IMR-90 (cell line): ENCODE data around the gene MRC1. TPM values are rescaled to one million over a fixed set of nuclear protein-coding genes. Genes with fewer than 3 reads are reported as not detected.

Experiments used
- ATAC-seq: fragments of 200-7000 bp; cut with Tn5 transposase; 2 replicates; pipeline ENCODE4 v1.9.1; 2020; ENCODE audit warnings: low read depth, mild to moderate bottlenecking, moderate library complexity
- BruUV-seq: library from RNA; stranded (reverse); fragments of 400-500 nt; replicated peaks from 2 replicates; lab custom pipeline; 2021; lab: Mats Ljungman, UMichigan
- CTCF ChIA-PET: fragments of 300-600 bp; formaldehyde crosslinking; extraction: SDS; loops from one replicate; lab custom pipeline; 2021; ENCODE audit warnings: antibody characterized with exemption; lab: Yijun Ruan, JAX
- POLR2A ChIA-PET: fragments of 300-600 bp; sonication (Branson Sonifier 250); formaldehyde crosslinking; loops from one replicate; lab custom pipeline; 2022; ENCODE audit warnings: antibody characterized with exemption; ENCODE audit not compliant: unreplicated experiment; lab: Charles Lee
- DNase-seq: peaks from one replicate; pipeline ENCODE4 v3.0.0; 2013
- H2AFZ ChIP-seq: replicated peaks from 2 replicates; pipeline ENCODE3; 2013; ENCODE audit warnings: low read length, mild to moderate bottlenecking; ENCODE audit not compliant: poor library complexity
- H2AK5ac ChIP-seq: 2 replicates; pipeline ENCODE4 v1.6.1; 2013; ENCODE audit warnings: low read depth, low read length, inconsistent platforms
- H2AK9ac ChIP-seq: replicated peaks from 2 replicates; pipeline ENCODE3; 2013; ENCODE audit warnings: mild to moderate bottlenecking, low read depth, low read length, moderate library complexity; ENCODE audit not compliant: poor library complexity
- H2BK120ac ChIP-seq: 2 replicates; pipeline ENCODE4 v1.6.1; 2013; ENCODE audit warnings: low read depth, low read length, inconsistent platforms
- H2BK15ac ChIP-seq: 3 replicates; pipeline ENCODE4 v1.6.1; 2013; ENCODE audit warnings: low read depth, low read length, inconsistent platforms
- H2BK20ac ChIP-seq: 2 replicates; pipeline ENCODE4 v1.6.1; 2013; ENCODE audit warnings: low read depth, mild to moderate bottlenecking, inconsistent platforms, low read length, moderate library complexity
- H2BK5ac ChIP-seq: 2 replicates; pipeline ENCODE4 v1.6.1; 2013; ENCODE audit warnings: mild to moderate bottlenecking, low read depth, low read length, inconsistent platforms; ENCODE audit not compliant: poor library complexity, severe bottlenecking
- H3K14ac ChIP-seq: replicated peaks from 2 replicates; pipeline ENCODE4 v1.6.1; 2013; ENCODE audit warnings: low read depth, low read length, inconsistent platforms
- H3K18ac ChIP-seq: 2 replicates; pipeline ENCODE4 v1.6.1; 2013; ENCODE audit warnings: low read depth, low read length, control low read depth
- H3K23ac ChIP-seq: 2 replicates; pipeline ENCODE4 v1.6.1; 2013; ENCODE audit warnings: low read depth, low read length, inconsistent platforms
- H3K27ac ChIP-seq: 2 replicates; pipeline ENCODE4 v1.5.1; 2013; ENCODE audit warnings: mild to moderate bottlenecking, control low read depth, low read length; ENCODE audit not compliant: insufficient read depth
- H3K27me3 ChIP-seq: 2 replicates; pipeline ENCODE4 v1.6.1; 2013; ENCODE audit warnings: low read length; ENCODE audit not compliant: control insufficient read depth, insufficient read depth
- H3K36me3 ChIP-seq: 2 replicates; pipeline ENCODE4 v1.6.1; 2013; ENCODE audit warnings: low read length, mixed read lengths; ENCODE audit not compliant: control insufficient read depth, insufficient read depth
- H3K4ac ChIP-seq: 2 replicates; pipeline ENCODE4 v1.6.1; 2013; ENCODE audit warnings: low read depth, low read length, inconsistent platforms
- H3K4me1 ChIP-seq: 2 replicates; pipeline ENCODE4 v1.6.1; 2013; ENCODE audit warnings: low read length, mixed read lengths; ENCODE audit not compliant: control insufficient read depth, insufficient read depth
- H3K4me2 ChIP-seq: 2 replicates; pipeline ENCODE4 v1.6.1; 2013; ENCODE audit warnings: low read depth, mild to moderate bottlenecking, control low read depth, low read length, moderate library complexity
- H3K4me3 ChIP-seq: 2 replicates; pipeline ENCODE4 v1.5.1; 2013; ENCODE audit warnings: low read depth, mild to moderate bottlenecking, control low read depth, low read length, moderate library complexity; ENCODE audit not compliant: insufficient read depth
- H3K56ac ChIP-seq: 2 replicates; pipeline ENCODE4 v1.6.1; 2013; ENCODE audit warnings: low read length, inconsistent platforms; ENCODE audit not compliant: insufficient read depth; ENCODE audit errors: extremely low read depth
- H3K79me1 ChIP-seq, 2 experiments: 2 replicates each; pipeline ENCODE4 v1.6.1; 2013; ENCODE audit warnings: low read length in 2 of 2, inconsistent platforms in 1 of 2, low read depth in 1 of 2
- H3K9ac ChIP-seq: 2 replicates; pipeline ENCODE4 v1.6.1; 2013; ENCODE audit warnings: low read depth, low read length, control low read depth
- H3K9me1 ChIP-seq: 2 replicates; pipeline ENCODE4 v1.6.1; 2013; ENCODE audit warnings: low read length, inconsistent platforms; ENCODE audit not compliant: insufficient read depth
- H3K9me3 ChIP-seq: 2 replicates; pipeline ENCODE4 v1.6.1; 2013; ENCODE audit warnings: low read length; ENCODE audit not compliant: control insufficient read depth, insufficient read depth
- H4K20me1 ChIP-seq: 2 replicates; pipeline ENCODE4 v1.6.1; 2013; ENCODE audit warnings: low read length, inconsistent platforms; ENCODE audit not compliant: insufficient read depth
- H4K5ac ChIP-seq: 2 replicates; pipeline ENCODE4 v1.6.1; 2013; ENCODE audit warnings: mild to moderate bottlenecking, low read depth, low read length, control low read depth
- H4K8ac ChIP-seq, 2 experiments: 2 replicates each; pipeline ENCODE4 v1.6.1; 2013; ENCODE audit warnings: low read depth in 2 of 2, low read length in 2 of 2, control low read depth in 1 of 2, inconsistent platforms in 1 of 2
- H4K91ac ChIP-seq: 2 replicates; pipeline ENCODE4 v1.6.1; 2013; ENCODE audit warnings: low read depth, low read length, inconsistent platforms; ENCODE audit not compliant: insufficient read depth
- CEBPB ChIP-seq: IDR thresholded peaks from 2 replicates; pipeline ENCODE4 v1.6.1; 2012; ENCODE audit warnings: low read depth, low read length, improper control_type of control experiment
- MAZ ChIP-seq: IDR thresholded peaks from 2 replicates; pipeline ENCODE4 v1.6.1; 2012; ENCODE audit warnings: low read depth, mild to moderate bottlenecking, low read length, improper control_type of control experiment, moderate library complexity, borderline replicate concordance
- MXI1 ChIP-seq: IDR thresholded peaks from 2 replicates; pipeline ENCODE4 v1.6.1; 2012; ENCODE audit warnings: low read depth, mild to moderate bottlenecking, low read length, moderate library complexity, borderline replicate concordance
- RCOR1 ChIP-seq: IDR thresholded peaks from 2 replicates; pipeline ENCODE4 v1.6.1; 2012; ENCODE audit warnings: mild to moderate bottlenecking, low read length, improper control_type of control experiment; ENCODE audit not compliant: insufficient replicate concordance
- WGBS, 2 experiments: methylation state at CpG; one replicate each; pipeline versions ENCODE4 v1.1.5 to v1.1.7; 2013; ENCODE audit warnings: missing lambda C conversion rate in 2 of 2; ENCODE audit not compliant: insufficient read length in 1 of 2; ENCODE audit errors: extremely low coverage in 2 of 2; 5-methylcytosine and 5-hydroxymethylcytosine counted together
- dilution Hi-C: fragments of 300-500 bp; cut with HindIII; formaldehyde crosslinking; loops from one replicate; pipeline ENCODE4 v1.14.3; 2018; ENCODE audit warnings: low sequenced_read_pairs; ENCODE audit not compliant: unreplicated experiment
- in situ Hi-C: fragments of 300-500 bp; cut with MboI; formaldehyde crosslinking; loops from 3 replicates; pipeline ENCODE4 v1.14.3; 2019; ENCODE audit warnings: low sequenced_read_pairs, inconsistent platforms, mixed read lengths
- intact Hi-C: fragments of 100-400 bp; cut with micrococcal nuclease; formaldehyde crosslinking; loops from 2 replicates; pipeline ENCODE4 v1.10.0; 2022
- polyA plus RNA-seq, 3 experiments: library from polyadenylated mRNA; depleted of rRNA; stranded (reverse); fragments of >200 nt; gene quantifications; 2 replicates each; pipeline ENCODE4 v1.2.3, GENCODE V29; 2012; ENCODE audit warnings: low replicate concordance in 1 of 3
- total RNA-seq: library from RNA; depleted of rRNA; stranded (reverse); fragments of >200 nt; gene quantifications from 2 replicates; pipeline ENCODE4 v1.2.3, GENCODE V29; 2012
- TF ChIP-seq, protein P1 (sequence below): conservative IDR thresholded peaks from 2 replicates; pipeline ENCODE4 v1.5.1; 2012; ENCODE audit warnings: mild to moderate bottlenecking, low read depth, low read length, improper control_type of control experiment

Gene MRC1
- total and polyA plus RNA-seq, 2 of the 4 experiments (the other 2 are of a cell fraction), result not detected

DNA sequence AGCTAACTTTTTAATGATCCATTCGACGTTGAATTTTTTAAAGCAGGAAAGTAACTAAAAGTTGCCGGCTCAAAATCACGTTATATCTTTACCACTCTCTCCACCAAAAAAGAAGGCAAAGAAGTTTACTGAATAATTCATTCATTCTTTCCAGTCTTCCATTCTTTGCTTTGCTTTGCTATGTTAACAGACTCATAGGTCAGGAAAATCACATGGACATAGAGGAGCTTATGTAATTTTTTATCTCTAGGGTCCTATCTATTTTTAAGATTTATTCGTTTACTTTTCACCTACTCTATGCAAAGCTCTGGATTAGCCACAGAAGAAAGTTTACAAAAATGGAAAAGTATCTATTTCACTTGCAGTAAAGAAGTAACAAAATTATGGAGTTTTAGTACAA, 52.6 kb downstream of the MRC1 start:
- Histone ChIP-seq H3K9ac (no peak overlapping the region), H2BK120ac (no peak overlapping the region), H4K91ac (no peak overlapping the region), H3K79me1 (no peaks in the 10 kb centered on the region), H3K9me3 (no peaks in the 10 kb centered on the region), H3K56ac (no peak overlapping the region), H3K18ac (no peak overlapping the region), H3K4me2 (no peak overlapping the region), H3K9me1 (no peaks in the 10 kb centered on the region), H4K5ac (no peak overlapping the region), H2AK9ac (no peak overlapping the region), H3K4ac (no peak overlapping the region), H3K27ac (no peak overlapping the region), H4K20me1 (no peaks in the 10 kb centered on the region), H2BK20ac (no peak overlapping the region), H3K36me3 (no peaks in the 10 kb centered on the region), H3K4me1 (no peaks in the 10 kb centered on the region), H2AFZ (no peak overlapping the region), H3K23ac (no peak overlapping the region), H4K8ac (no peak overlapping the region), H3K27me3 (peaks cover 11% of the 10 kb centered on the region), H3K14ac (no peak overlapping the region), H2BK15ac (no peak overlapping the region), H3K4me3 (no peak overlapping the region), H2BK5ac (no peak overlapping the region), H2AK5ac (no peak overlapping the region)
- intact Hi-C loops, result no loop called here
- no peak for DNase-seq
- ATAC-seq, result no peak
- TF ChIP-seq CEBPB (no peak), MAZ (no peak), MXI1 (no peak), RCOR1 (no peak)
- TF ChIP-seq, protein P1, sequence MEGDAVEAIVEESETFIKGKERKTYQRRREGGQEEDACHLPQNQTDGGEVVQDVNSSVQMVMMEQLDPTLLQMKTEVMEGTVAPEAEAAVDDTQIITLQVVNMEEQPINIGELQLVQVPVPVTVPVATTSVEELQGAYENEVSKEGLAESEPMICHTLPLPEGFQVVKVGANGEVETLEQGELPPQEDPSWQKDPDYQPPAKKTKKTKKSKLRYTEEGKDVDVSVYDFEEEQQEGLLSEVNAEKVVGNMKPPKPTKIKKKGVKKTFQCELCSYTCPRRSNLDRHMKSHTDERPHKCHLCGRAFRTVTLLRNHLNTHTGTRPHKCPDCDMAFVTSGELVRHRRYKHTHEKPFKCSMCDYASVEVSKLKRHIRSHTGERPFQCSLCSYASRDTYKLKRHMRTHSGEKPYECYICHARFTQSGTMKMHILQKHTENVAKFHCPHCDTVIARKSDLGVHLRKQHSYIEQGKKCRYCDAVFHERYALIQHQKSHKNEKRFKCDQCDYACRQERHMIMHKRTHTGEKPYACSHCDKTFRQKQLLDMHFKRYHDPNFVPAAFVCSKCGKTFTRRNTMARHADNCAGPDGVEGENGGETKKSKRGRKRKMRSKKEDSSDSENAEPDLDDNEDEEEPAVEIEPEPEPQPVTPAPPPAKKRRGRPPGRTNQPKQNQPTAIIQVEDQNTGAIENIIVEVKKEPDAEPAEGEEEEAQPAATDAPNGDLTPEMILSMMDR, result no peak
- in situ Hi-C loops, result no loop called here
- POLR2A ChIA-PET, result no interaction called here
- dilution Hi-C loops, result no loop called here
- BruUV-seq, result no TSS peak
- CTCF ChIA-PET, result no interaction called here
- no CpG with 5 or more reads among the region's 5 CpGs for WGBS, 2 experiments
